ENCODE data around the gene ALPL.

ALPL gene

GRCh38 chr1:21530368-21531016 is 21.3 kb downstream of the ALPL start:
- DNase-seq (ENCODE audit: low read depth in 3 of 3, low spot score in 1 of 3), result no peak

GRCh38 chr1:21531241-21531640 is 22.0 kb downstream of the ALPL start:
- DNase-seq (ENCODE audit: low read depth in 3 of 3, low spot score in 1 of 3), result no peak

DNA sequence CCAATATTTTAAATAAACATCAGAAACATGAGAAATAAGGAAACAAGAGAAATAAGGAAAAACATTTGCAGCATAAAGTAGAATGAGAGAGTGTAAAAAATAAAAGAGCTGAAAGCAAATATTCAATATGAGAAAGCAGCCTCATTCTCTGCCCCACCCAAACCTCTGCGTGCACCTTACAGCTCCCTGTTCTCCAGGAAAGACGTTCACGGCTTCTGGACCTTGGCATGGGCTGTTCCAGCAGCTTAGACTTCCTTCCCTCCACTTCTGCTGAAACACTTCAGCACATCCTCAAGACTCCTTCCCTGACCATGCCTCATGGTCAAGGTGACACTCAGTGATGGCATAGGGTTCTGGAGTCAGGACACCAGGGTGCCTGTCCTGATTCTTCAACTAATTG is 23.3 kb downstream of the ALPL start:
- DNase-seq (ENCODE audit: low read depth in 3 of 3, low spot score in 1 of 3), result no peak

DNA sequence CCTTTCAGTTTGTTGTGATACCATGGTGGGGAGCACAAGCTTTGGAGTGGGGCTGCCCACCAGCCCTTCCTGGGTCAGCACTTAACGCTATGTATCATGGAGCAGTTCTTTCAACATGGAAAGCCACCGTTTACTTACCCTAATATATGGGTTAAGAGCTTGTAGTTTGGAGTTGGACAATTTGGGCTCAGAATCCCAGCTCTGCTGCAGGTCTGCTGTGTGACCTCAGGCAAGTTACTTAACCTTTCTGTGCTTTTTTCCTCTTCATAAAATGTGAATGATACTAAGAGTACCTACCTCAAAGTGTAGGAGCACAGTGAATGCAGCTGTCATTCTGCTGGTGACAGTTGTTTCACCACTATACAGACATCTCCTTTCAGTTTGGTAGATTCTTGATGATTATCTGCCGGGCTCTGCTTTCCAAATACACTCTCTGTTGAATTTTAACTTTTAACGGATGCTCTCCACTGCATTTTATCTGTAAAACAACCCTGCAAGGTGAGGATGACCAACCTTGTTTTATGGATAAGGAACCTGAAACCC is 23.8 kb downstream of the ALPL start:
- no peak for DNase-seq (ENCODE audit: low read depth in 3 of 3, low spot score in 1 of 3)

GRCh38 chr1:21534146-21534545 is 24.9 kb downstream of the ALPL start:
- no peak for DNase-seq (ENCODE audit: low read depth in 3 of 3, low spot score in 1 of 3)

DNA sequence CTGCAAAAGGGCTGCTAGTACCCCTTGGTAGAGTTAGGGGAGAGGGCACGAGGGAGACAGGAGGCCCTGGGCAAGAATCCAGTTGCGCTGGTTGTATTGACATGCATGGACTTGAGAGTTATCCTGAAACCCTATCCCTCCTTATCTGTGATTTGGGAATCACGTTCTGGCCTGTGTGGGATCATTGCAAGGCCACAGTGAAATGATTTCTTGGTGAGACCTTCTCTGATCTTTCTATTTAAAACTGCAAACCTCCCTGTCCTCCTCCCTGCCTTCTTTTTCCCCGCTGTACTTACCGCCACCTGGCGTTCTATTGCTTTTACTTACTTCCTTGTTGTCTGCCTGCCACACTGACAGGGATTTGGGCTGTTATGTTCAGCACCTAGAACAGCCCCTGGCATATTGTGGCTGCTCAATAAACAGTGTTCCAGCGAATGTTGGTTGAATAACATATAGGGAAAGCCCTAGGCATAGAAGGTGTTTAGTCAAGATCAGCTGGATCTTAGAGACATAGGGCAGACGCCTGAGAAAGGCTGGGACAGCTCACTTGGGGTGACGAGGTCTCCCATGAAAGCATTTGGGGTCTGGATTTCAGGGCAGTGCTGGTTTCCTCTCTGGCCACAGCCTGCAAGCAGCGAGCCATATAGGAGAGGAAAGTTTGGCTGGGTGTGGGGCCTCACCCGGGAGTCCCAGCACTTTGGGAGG is 25.6 kb downstream of the ALPL start:
- DNase-seq (ENCODE audit: low read depth in 3 of 3, low spot score in 1 of 3), result no peak

DNA sequence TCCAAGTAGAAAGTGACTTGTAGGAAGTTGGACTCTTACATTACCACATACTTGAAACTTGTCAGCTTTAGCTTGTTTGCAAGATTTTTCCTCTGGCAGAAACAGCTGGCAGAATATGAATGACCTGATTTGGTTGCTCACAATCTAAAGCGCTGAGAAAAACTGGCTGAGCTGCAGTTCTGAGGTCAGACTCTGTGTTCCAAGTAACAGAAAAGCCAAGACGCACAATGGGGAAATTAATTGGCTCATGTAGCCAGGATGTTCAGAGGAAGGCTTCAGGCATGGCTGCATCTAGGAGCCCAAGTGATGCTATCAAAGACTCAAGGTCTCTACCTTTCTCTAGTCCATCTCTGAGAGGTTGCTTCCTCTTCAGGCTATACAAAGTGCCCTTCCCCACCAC is 27.0 kb downstream of the ALPL start:
- no peak for DNase-seq (ENCODE audit: low read depth in 3 of 3, low spot score in 1 of 3)

DNA sequence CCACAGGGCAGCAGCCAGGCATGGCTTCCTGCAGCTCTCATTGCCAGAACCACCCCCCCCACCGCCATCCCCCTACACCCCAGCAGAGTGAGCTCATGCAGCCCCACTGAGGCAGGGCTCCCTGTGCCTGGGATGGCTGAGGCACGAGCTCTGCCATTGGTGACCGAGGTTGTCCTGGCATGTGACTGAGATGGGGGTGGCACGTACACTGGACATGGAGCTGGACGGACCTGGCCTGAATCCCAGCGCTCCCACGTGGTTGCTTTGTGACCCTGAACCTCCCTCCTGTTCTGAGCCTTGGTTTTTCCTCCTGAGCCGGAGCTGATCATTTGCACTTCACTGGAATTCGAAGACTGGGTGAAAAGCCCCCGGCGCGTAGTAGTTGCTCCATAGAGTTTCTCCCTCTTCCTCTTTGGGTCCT is 28.3 kb downstream of the ALPL start:
- DNase-seq (ENCODE audit: low read depth in 3 of 3, low spot score in 1 of 3), result no peak

DNA sequence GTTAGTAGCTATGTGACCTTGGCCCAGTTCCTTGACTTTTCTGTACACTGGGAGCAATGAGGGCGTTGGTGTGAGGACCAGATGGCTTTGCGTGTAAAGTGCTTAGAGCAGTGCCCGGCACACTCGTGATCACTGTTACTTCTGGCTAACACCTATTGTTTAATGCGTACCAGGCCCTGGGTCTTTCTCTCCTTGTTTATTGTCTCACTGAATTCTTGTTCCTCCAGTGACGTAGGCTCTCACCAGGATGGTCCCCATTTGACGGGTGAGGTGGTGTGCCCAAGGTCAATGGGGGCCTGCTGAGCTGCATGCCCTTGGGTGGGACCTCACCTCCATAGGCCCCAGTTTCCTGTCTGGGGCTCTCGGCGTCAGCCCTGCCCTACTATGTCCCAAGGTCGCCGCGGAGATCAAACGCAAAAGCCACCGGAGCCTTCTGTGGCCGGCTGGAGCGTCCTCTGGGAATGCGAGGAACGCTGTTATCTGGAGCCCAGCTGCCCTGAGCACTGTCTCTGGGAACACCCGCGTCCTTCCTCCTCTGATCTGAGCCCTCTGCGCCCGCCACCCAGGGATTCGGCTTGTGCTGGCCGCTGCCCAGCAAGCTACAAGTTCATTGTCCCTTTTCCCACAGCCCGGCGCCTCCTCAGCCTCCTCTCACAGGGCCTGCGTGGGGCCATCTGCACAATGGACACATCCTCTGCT is 28.9 kb downstream of the ALPL start:
- DNase-seq (ENCODE audit: low read depth in 3 of 3, low spot score in 1 of 3), result no peak

GRCh38 chr1:21539933-21540332 is 30.7 kb downstream of the ALPL start:
- DNase-seq (ENCODE audit: low read depth in 3 of 3, low spot score in 1 of 3), result no peak

DNA sequence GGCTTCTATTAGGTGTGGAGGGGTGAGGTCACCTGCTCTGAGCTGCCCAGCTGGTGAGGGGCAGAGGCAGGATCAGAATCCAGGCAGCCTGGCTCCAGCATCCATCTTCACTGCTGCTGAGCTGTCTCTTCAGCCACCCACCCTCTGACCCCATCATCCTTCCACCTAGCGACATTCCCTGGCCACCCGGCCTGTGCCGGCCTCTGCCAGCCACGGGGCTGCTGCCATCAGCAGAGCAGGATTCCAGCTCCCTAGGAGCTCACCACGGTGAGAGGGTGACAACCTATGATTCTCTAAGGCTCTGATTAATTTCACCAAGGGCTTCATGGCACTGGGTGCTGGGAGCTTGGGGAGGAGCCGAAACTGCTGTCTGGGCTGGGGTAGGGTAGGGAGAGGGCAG is 32.1 kb downstream of the ALPL start:
- no peak for DNase-seq (ENCODE audit: low read depth in 3 of 3, low spot score in 1 of 3)

DNA sequence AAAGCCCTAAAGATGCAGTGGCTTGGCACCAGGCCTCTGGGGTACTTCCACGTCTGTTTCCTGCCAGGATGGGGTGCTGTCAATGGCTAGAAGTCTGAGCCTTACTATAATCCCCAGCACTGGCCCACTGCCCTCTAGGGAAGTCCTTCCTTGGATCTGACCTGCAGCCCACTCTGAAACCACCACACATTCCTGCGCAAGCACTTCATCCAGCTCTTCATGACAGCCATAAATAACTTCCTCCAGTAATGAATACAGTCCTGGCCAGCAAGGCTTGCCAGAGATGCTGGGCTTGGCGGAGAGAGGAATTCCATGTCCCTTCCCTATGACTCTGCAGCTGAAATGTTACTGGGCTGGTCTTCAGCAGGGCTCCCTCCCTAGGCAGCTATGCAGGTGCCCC is 32.6 kb downstream of the ALPL start:
- no peak for DNase-seq (ENCODE audit: low read depth in 3 of 3, low spot score in 1 of 3)

DNA sequence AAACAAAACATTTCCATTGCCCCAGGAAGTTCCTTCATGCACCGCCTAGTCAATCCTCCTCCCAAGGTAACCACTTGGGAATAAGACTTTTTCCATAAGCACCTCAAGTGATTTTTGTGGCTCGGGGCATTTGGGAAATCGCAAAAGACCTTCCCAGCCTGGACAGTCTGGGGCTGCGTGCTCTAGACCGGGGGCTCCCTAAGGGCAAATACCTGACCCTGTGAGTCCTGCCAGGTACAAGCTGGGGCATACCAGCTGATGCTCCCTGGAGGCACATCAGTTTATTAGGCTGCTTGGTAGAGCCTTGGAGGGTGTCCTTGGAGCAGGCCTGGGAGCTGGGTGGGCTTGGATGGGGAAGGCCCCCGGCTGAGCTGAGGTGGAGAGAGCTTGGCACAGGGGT is 34.4 kb downstream of the ALPL start:
- DNase-seq (ENCODE audit: low read depth in 3 of 3, low spot score in 1 of 3), result no peak

- no peak for DNase-seq (ENCODE audit: low read depth in 3 of 3, low spot score in 1 of 3)
Observed at GRCh38 chr1:21544095-21544494, 34.9 kb downstream of the ALPL start.

GRCh38 chr1:21546122-21546825 is 37.1 kb downstream of the ALPL start:
- no peak for DNase-seq (ENCODE audit: low read depth in 3 of 3, low spot score in 1 of 3)

GRCh38 chr1:21547876-21548275 is 38.7 kb downstream of the ALPL start:
- DNase-seq (ENCODE audit: low read depth in 3 of 3, low spot score in 1 of 3), result no peak

GRCh38 chr1:21550097-21550496 is 40.9 kb downstream of the ALPL start:
- no peak for DNase-seq (ENCODE audit: low read depth in 3 of 3, low spot score in 1 of 3)

GRCh38 chr1:21550866-21551475 is 41.7 kb downstream of the ALPL start:
- DNase-seq (ENCODE audit: low read depth in 3 of 3, low spot score in 1 of 3), result no peak

DNA sequence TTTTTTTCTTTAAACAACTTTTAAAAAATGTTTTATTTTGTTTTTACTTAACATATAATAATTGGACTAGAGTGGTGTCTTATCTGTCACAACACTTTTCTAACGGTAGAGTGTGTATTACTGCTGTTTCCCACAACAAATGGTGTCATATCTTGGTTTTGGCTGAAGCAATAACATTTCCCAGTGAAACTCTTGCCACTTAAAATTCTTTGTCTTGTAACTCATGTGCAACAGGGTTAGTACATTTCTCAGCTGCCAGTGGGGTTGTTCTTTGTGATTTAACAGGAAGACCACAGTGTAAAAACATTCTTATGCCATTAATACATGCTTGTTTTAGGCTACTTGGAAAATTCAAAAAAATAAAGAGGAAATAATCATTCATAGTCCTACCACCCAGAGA is 43.5 kb downstream of the ALPL start:
- no peak for DNase-seq (ENCODE audit: low read depth in 3 of 3, low spot score in 1 of 3)

GRCh38 chr1:21553116-21553926 is 44.1 kb downstream of the ALPL start:
- no peak for DNase-seq (ENCODE audit: low read depth in 3 of 3, low spot score in 1 of 3)
